ENCODE measurements around the gene TMPO.
"Not testable (repeated sequence)": the region's sequence is repeated elsewhere in the genome, so short reads cannot be mapped to it uniquely, and the experiment has no call there.

DNA sequence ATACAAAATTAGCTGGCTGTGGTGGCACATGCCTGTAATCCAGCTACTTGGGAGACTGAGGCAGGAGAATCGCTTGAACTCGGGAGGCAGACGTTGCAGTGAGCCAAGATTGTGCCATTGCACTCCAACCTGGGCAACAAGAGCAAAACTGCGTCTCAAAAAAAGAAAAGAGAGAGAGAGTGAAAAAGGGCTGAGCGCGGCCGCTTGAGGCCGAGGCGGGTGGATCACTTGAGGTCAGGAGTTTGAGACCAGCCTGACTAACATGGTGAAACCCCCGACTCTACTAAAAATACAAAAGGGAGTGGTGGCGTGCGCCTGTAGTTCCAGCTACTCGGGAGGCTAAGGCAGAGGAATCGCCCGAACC lies 14.1 kb upstream of the TMPO start:
- not testable (repeated sequence) for TF ChIP-seq CTCF (IDR thresholded peaks at IDR 0.05; ENCODE audit: low read depth, low read length); POLR2A (IDR thresholded peaks at IDR 0.05; ENCODE audit: extremely low read depth, insufficient read length)

Measured in NB4 (cell line).